Measurements from ENCODE around the gene HDAC5. TPM values are rescaled to one million over a fixed set of nuclear protein-coding genes. Genes with fewer than 3 reads are reported as not detected.
A peak's percentile ranks its signal among the peaks of the same experiment; 100 is the strongest.
"Not testable (repeated sequence)": the region's sequence is repeated elsewhere in the genome, so short reads cannot be mapped to it uniquely, and the experiment has no call there.

HDAC5 gene
- total RNA-seq = 10 to 100 TPM; 18.2 to 18.7 TPM

- Mint-ChIP-seq H3K36me3 (no peaks in the 10 kb centered on the region), H3K27me3 (no peaks in the 10 kb centered on the region), H3K4me1 (peaks cover 25% of the 10 kb centered on the region), H3K27ac (peak within 1 kb of the TSS; percentile 99), H3K4me3 (peak within 1 kb of the TSS; percentile 91), H3K9me3 (no peaks in the 10 kb centered on the region)
- peak; percentile 95 for DNase-seq
These were observed at the start of gene HDAC5 for GRCh38 chr17:44123356-44124117. Gene HDAC5, minus strand, starts transcription at chr17:44123641. Its CDS starts 6,126 bp downstream, at chr17:44117515.

- H3K27ac Mint-ChIP-seq = peak overlapping the region; percentile 22
- H3K27me3 Mint-ChIP-seq = no peaks in the 10 kb centered on the region
- H3K4me3 Mint-ChIP-seq = no peak overlapping the region
- H3K9me3 Mint-ChIP-seq = no peaks in the 10 kb centered on the region
- H3K36me3 Mint-ChIP-seq = no peaks in the 10 kb centered on the region
- DNase-seq = no peak
- H3K4me1 Mint-ChIP-seq = peaks cover 12% of the 10 kb centered on the region
These were observed 48.6 kb upstream of the HDAC5 start for GRCh38 chr17:44171931-44172455.

- H3K27me3 Mint-ChIP-seq = no peaks in the 10 kb centered on the region
- no peaks in the 10 kb centered on the region for H3K9me3 Mint-ChIP-seq
- no peaks in the 10 kb centered on the region for H3K36me3 Mint-ChIP-seq
- H3K4me1 Mint-ChIP-seq = peaks cover 12% of the 10 kb centered on the region
- no peak within 1 kb of the TSS for H3K27ac Mint-ChIP-seq
- DNase-seq = no peak
- no peak within 1 kb of the TSS for H3K4me3 Mint-ChIP-seq
These were observed 47.2 kb upstream of the HDAC5 start, which contains the start of gene ASB16 for GRCh38 chr17:44170499-44171201. Gene ASB16, plus strand, starts transcription at chr17:44170704. Its CDS starts 86 bp downstream, at chr17:44170790.

- Mint-ChIP-seq H3K36me3 (no peaks in the 10 kb centered on the region), H3K27me3 (no peaks in the 10 kb centered on the region), H3K9me3 (no peaks in the 10 kb centered on the region), H3K27ac (no peak overlapping the region), H3K4me1 (peaks cover 12% of the 10 kb centered on the region), H3K4me3 (no peak overlapping the region)
- no peak for DNase-seq
These were observed 46.7 kb upstream of the HDAC5 start for GRCh38 chr17:44170135-44170498.

- H3K4me1 Mint-ChIP-seq = peaks cover 12% of the 10 kb centered on the region
- DNase-seq = no peak
- H3K36me3 Mint-ChIP-seq = no peaks in the 10 kb centered on the region
- no peak overlapping the region for H3K27ac Mint-ChIP-seq
- no peaks in the 10 kb centered on the region for H3K27me3 Mint-ChIP-seq
- H3K4me3 Mint-ChIP-seq = no peak overlapping the region
- H3K9me3 Mint-ChIP-seq = no peaks in the 10 kb centered on the region
These were observed 43.9 kb upstream of the HDAC5 start for GRCh38 chr17:44167181-44167861.

- no peaks in the 10 kb centered on the region for H3K9me3 Mint-ChIP-seq
- DNase-seq = no peak
- peaks cover 1% of the 10 kb centered on the region for H3K36me3 Mint-ChIP-seq
- H3K4me3 Mint-ChIP-seq = no peak overlapping the region
- H3K4me1 Mint-ChIP-seq = peaks cover 12% of the 10 kb centered on the region
- H3K27me3 Mint-ChIP-seq = no peaks in the 10 kb centered on the region
- no peak overlapping the region for H3K27ac Mint-ChIP-seq
These were observed 41.0 kb upstream of the HDAC5 start for GRCh38 chr17:44164476-44164875.

GRCh38 chr17:44159519-44160210 lies 36.2 kb upstream of the HDAC5 start:
- Mint-ChIP-seq H3K4me1 (no peaks in the 10 kb centered on the region), H3K27me3 (no peaks in the 10 kb centered on the region), H3K9me3 (no peaks in the 10 kb centered on the region), H3K27ac (no peak overlapping the region), H3K4me3 (no peak overlapping the region), H3K36me3 (peaks cover 13% of the 10 kb centered on the region)
- no peak for DNase-seq

GRCh38 chr17:44155488-44155887 lies 32.0 kb upstream of the HDAC5 start:
- peaks cover 2% of the 10 kb centered on the region for H3K4me1 Mint-ChIP-seq
- peaks cover 20% of the 10 kb centered on the region for H3K36me3 Mint-ChIP-seq
- no peak overlapping the region for H3K27ac Mint-ChIP-seq
- H3K27me3 Mint-ChIP-seq = no peaks in the 10 kb centered on the region
- H3K9me3 Mint-ChIP-seq = no peaks in the 10 kb centered on the region
- no peak overlapping the region for H3K4me3 Mint-ChIP-seq
- DNase-seq = no peak

- Mint-ChIP-seq H3K4me1 (peaks cover 2% of the 10 kb centered on the region), H3K27ac (no peak overlapping the region), H3K9me3 (no peaks in the 10 kb centered on the region), H3K36me3 (peaks cover 26% of the 10 kb centered on the region), H3K4me3 (no peak overlapping the region), H3K27me3 (no peaks in the 10 kb centered on the region)
- no peak for DNase-seq
These were observed 29.4 kb upstream of the HDAC5 start for GRCh38 chr17:44152875-44153274.

- no peak for DNase-seq
- Mint-ChIP-seq H3K4me3 (no peak overlapping the region), H3K9me3 (no peaks in the 10 kb centered on the region), H3K4me1 (peaks cover 2% of the 10 kb centered on the region), H3K36me3 (peaks cover 34% of the 10 kb centered on the region), H3K27me3 (no peaks in the 10 kb centered on the region), H3K27ac (no peak overlapping the region)
These were observed 26.4 kb upstream of the HDAC5 start for GRCh38 chr17:44149750-44150329.

GRCh38 chr17:44149066-44149465 lies 25.6 kb upstream of the HDAC5 start:
- not testable (repeated sequence) for DNase-seq, H3K9me3 Mint-ChIP-seq, H3K4me1 Mint-ChIP-seq, H3K27me3 Mint-ChIP-seq, H3K27ac Mint-ChIP-seq, H3K4me3 Mint-ChIP-seq
- H3K36me3 Mint-ChIP-seq = peaks cover 32% of the 10 kb centered on the region

GRCh38 chr17:44147812-44148211 lies 24.4 kb upstream of the HDAC5 start:
- H3K27me3 Mint-ChIP-seq = no peaks in the 10 kb centered on the region

GRCh38 chr17:44146375-44147346 lies 23.2 kb upstream of the HDAC5 start:
- Mint-ChIP-seq H3K36me3 (peaks cover 33% of the 10 kb centered on the region), H3K27ac (no peak overlapping the region)

More at GRCh38 chr17:44147812-44148211, 24.4 kb upstream of the HDAC5 start:
- Mint-ChIP-seq H3K36me3 (peaks cover 30% of the 10 kb centered on the region), H3K4me1 (peaks cover 2% of the 10 kb centered on the region), H3K9me3 (no peaks in the 10 kb centered on the region), H3K4me3 (no peak overlapping the region), H3K27ac (no peak overlapping the region)
- no peak for DNase-seq

More at GRCh38 chr17:44146375-44147346, 23.2 kb upstream of the HDAC5 start:
- no peak overlapping the region for H3K4me3 Mint-ChIP-seq
- DNase-seq = no peak
- peaks cover under 1% of the 10 kb centered on the region for H3K27me3 Mint-ChIP-seq
- H3K9me3 Mint-ChIP-seq = no peaks in the 10 kb centered on the region
- peaks cover 6% of the 10 kb centered on the region for H3K4me1 Mint-ChIP-seq
